Sigmoid colon (tissue), 4 donors: Measurements from ENCODE around the gene TECPR2.

Experiments
- CTCF ChIP-seq, 4 experiments: fragments of 450-650 bp in 3 of 4; fragments of 200-600 bp in 1 of 4; IDR thresholded peaks; one replicate each; pipeline ENCODE4 v1.5.1; 2016 to 2019; ENCODE audit warnings: antibody characterized with exemption in 4 of 4, mild to moderate bottlenecking in 3 of 4, moderate library complexity in 2 of 4
- EP300 ChIP-seq, 4 donors: sonication (generic); formaldehyde crosslinking; IDR thresholded peaks; one replicate each; pipeline ENCODE4 v1.6.1; 2017; ENCODE audit warnings: antibody characterized with exemption in 4 of 4
- POLR2A ChIP-seq, 2 donors: fragments of 450-650 bp; IDR thresholded peaks; one replicate each; pipeline ENCODE4 v1.6.1; 2016; ENCODE audit warnings: antibody characterized with exemption in 2 of 2, mild to moderate bottlenecking in 2 of 2, moderate library complexity in 2 of 2
- POLR2AphosphoS5 ChIP-seq, 4 donors: sonication (generic); formaldehyde crosslinking; IDR thresholded peaks; one replicate each; pipeline ENCODE4 v1.6.1; 2017; ENCODE audit warnings: antibody characterized with exemption in 4 of 4

GRCh38 chr14:102505775-102506625 is 143.3 kb downstream of the TECPR2 start:
- no peak for TF ChIP-seq POLR2A (IDR thresholded peaks at IDR 0.05)
- TF ChIP-seq CTCF (IDR thresholded peaks at IDR 0.05), result no peak
- TF ChIP-seq EP300 (IDR thresholded peaks at IDR 0.05), result no peak
- TF ChIP-seq POLR2AphosphoS5 (IDR thresholded peaks at IDR 0.05), result no peak
